Breast epithelium (tissue), 4 donors: ENCODE data around the gene GATAD2A. TPM values are rescaled to one million over a fixed set of nuclear protein-coding genes. Genes with fewer than 3 reads are reported as not detected.
A peak's percentile ranks its signal among the peaks of the same experiment; 100 is the strongest.

Experiments
- DNase-seq, 2 donors: peaks; one replicate each; pipeline ENCODE4 v3.0.0-alpha.2; 2019; ENCODE audit warnings: low spot score in 2 of 2
- H3K27ac ChIP-seq, 2 donors: fragments of 200-600 bp; sonication (generic) in 1 of 2; one replicate each; pipeline ENCODE4 v1.5.1; 2016 to 2019; ENCODE audit warnings: mild to moderate bottlenecking in 1 of 2
- H3K27me3 ChIP-seq, 2 donors: fragments of 200-600 bp; sonication (generic) in 1 of 2; one replicate each; pipeline versions ENCODE4 v1.5.1 to v1.6.0; 2017 to 2019; ENCODE audit warnings: control low read depth in 1 of 2, mild to moderate bottlenecking in 1 of 2
- H3K36me3 ChIP-seq: fragments of 200-600 bp; one replicate; pipeline ENCODE4 v1.5.1; 2019
- H3K4me1 ChIP-seq, 2 donors: fragments of 200-600 bp; sonication (generic); one replicate each; pipeline ENCODE4 v1.5.1; 2016 to 2019; ENCODE audit warnings: control low read depth in 1 of 2
- H3K4me3 ChIP-seq, 3 donors: fragments of 200-600 bp; sonication (generic); 1 replicate in 2 of 3; 2 replicates in 1 of 3; pipeline ENCODE4 v1.5.1; 2016 to 2019; ENCODE audit warnings: mild to moderate bottlenecking in 3 of 3, moderate library complexity in 2 of 3
- H3K9me3 ChIP-seq, 2 donors: fragments of 200-600 bp; sonication (generic) in 1 of 2; one replicate each; pipeline ENCODE4 v1.5.1; 2016 to 2019; ENCODE audit warnings: control low read depth in 1 of 2
- CTCF ChIP-seq, 3 donors: fragments of 450-650 bp; IDR thresholded peaks; one replicate each; pipeline ENCODE4 v1.5.1; 2016 to 2017; ENCODE audit warnings: antibody characterized with exemption in 3 of 3, mild to moderate bottlenecking in 3 of 3, moderate library complexity in 3 of 3
- POLR2A ChIP-seq: fragments of 450-650 bp; IDR thresholded peaks from one replicate; pipeline ENCODE4 v1.6.1; 2016; ENCODE audit warnings: antibody characterized with exemption, mild to moderate bottlenecking, moderate library complexity
- POLR2AphosphoS5 ChIP-seq, 3 donors: sonication (generic); formaldehyde crosslinking; IDR thresholded peaks; one replicate each; pipeline ENCODE4 v1.6.1; 2017; ENCODE audit warnings: antibody characterized with exemption in 3 of 3
- intact Hi-C: fragments of 100-400 bp; cut with DNase I; formaldehyde crosslinking; loops from one replicate; pipeline ENCODE4 v1.15.1; 2023; ENCODE audit warnings: low total_unique reads
- total RNA-seq, 3 donors: library from RNA; depleted of rRNA; stranded (reverse); fragments of >200 nt; gene quantifications; one replicate each; pipeline ENCODE4 v1.1.0, GENCODE V29; 2016

Gene GATAD2A
- total RNA-seq, 3 donors from 2014 or later: 29.1 to 38.7 (median 33.6) TPM

- intact Hi-C loops: no loop called here
- Histone ChIP-seq H3K27ac (no peak overlapping the region), H3K4me3 (no peak overlapping the region), H3K27me3 (no peaks in the 10 kb centered on the region), H3K36me3 (no peaks in the 10 kb centered on the region), H3K9me3 (peaks cover 0 to 5% of the 10 kb centered on the region in 2 donors), H3K4me1 (peaks cover 0 to 7% of the 10 kb centered on the region in 2 donors)
- TF ChIP-seq CTCF (IDR thresholded peaks at IDR 0.05) (no peak), POLR2A (no peak), POLR2AphosphoS5 (IDR thresholded peaks at IDR 0.05) (no peak)
- DNase-seq: no peak
Measured at GRCh38 chr19:19543640-19544039, 138.2 kb downstream of the GATAD2A start.

DNA sequence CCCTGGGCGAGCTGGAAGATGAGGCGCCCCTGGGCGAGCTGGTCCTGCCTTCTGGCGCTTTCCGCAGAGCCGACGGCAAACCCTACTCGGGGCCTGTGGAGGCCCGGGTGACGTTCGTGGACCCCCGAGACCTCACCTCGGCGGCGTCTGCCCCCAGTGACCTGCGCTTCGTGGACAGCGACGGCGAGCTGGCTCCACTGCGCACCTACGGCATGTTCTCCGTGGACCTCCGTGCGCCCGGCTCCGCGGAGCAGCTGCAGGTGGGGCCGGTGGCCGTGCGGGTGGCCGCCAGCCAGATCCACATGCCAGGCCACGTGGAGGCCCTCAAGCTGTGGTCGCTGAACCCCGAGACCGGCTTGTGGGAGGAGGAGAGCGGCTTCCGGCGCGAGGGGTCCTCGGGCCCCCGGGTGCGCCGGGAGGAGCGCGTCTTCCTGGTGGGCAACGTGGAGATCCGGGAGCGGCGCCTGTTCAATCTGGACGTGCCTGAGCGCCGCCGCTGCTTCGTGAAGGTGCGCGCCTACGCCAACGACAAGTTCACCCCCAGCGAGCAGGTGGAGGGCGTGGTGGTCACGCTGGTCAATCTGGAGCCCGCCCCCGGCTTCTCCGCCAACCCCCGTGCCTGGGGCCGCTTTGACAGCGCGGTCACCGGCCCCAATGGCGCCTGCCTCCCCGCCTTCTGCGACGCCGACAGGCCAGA is 138.9 kb downstream of the GATAD2A start:
- intact Hi-C loops: no loop called here
- Histone ChIP-seq H3K4me3 (no peak overlapping the region), H3K36me3 (no peaks in the 10 kb centered on the region), H3K27me3 (peaks cover 0 to 2% of the 10 kb centered on the region in 2 donors), H3K27ac (no peak overlapping the region), H3K9me3 (peaks cover 0 to 5% of the 10 kb centered on the region in 2 donors), H3K4me1 (peaks cover 0 to 7% of the 10 kb centered on the region in 2 donors)
- no peak for TF ChIP-seq POLR2A
- TF ChIP-seq POLR2AphosphoS5 (IDR thresholded peaks at IDR 0.05): no peak
- no peak for TF ChIP-seq CTCF (IDR thresholded peaks at IDR 0.05)
- DNase-seq: no peak

GRCh38 chr19:19544954-19545591 is 139.6 kb downstream of the GATAD2A start:
- peaks cover 0 to 7% of the 10 kb centered on the region in 2 donors for H3K4me1 ChIP-seq
- no peak overlapping the region for H3K27ac ChIP-seq
- no peak for DNase-seq
- no peaks in the 10 kb centered on the region for H3K36me3 ChIP-seq
- peaks cover 0 to 4% of the 10 kb centered on the region in 2 donors for H3K9me3 ChIP-seq
- no peak for TF ChIP-seq CTCF (IDR thresholded peaks at IDR 0.05)
- TF ChIP-seq POLR2AphosphoS5 (IDR thresholded peaks at IDR 0.05): no peak
- TF ChIP-seq POLR2A: no peak
- no peak overlapping the region for H3K4me3 ChIP-seq
- intact Hi-C loops: no loop called here
- peaks cover 0 to 3% of the 10 kb centered on the region in 2 donors for H3K27me3 ChIP-seq

DNA sequence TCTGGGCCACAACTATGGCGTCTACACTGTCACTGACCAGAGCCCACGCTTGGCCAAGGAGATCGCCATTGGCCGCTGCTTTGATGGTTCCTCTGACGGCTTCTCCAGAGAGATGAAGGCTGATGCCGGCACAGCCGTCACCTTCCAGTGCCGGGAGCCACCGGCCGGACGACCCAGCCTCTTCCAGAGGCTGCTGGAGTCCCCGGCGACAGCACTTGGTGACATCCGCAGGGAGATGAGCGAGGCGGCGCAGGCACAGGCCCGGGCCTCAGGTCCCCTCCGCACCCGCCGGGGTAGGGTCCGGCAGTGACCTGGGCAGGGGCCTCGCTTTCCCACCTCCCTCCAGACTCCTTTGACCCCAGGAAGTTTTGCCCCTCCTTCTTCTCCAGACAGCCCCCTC is 140.2 kb downstream of the GATAD2A start:
- intact Hi-C loops: no loop called here
- peaks cover 0 to 3% of the 10 kb centered on the region in 2 donors for H3K27me3 ChIP-seq
- H3K27ac ChIP-seq: no peak overlapping the region
- H3K9me3 ChIP-seq: no peaks in the 10 kb centered on the region
- H3K4me1 ChIP-seq: peaks cover 0 to 7% of the 10 kb centered on the region in 2 donors
- DNase-seq: no peak
- no peaks in the 10 kb centered on the region for H3K36me3 ChIP-seq
- TF ChIP-seq POLR2A (no peak), CTCF (IDR thresholded peaks at IDR 0.05) (no peak), POLR2AphosphoS5 (IDR thresholded peaks at IDR 0.05) (no peak)
- no peak overlapping the region for H3K4me3 ChIP-seq

DNA sequence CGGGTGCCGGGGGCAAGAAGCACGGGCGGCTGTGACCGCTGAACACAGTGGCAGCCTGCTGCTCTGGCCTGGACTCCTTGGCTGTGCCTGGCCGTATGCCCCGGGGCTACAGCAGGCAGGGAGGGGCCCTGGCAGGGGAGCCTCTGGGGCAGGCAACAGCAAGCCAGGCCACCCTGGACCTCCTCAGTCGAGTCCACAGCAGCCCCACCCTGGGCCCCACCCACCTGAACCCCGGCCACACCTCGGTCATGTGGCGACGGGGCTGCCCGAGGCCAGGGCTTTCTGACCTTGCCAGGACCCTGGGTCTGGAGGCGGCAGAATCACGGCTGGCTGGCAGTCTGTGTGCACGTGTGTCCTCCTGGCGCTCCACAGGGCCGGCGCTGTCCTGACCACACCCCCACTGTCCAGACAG is 141.3 kb downstream of the GATAD2A start:
- no peaks in the 10 kb centered on the region for H3K36me3 ChIP-seq
- H3K27ac ChIP-seq: no peak overlapping the region
- intact Hi-C loops: no loop called here
- no peaks in the 10 kb centered on the region for H3K4me1 ChIP-seq
- H3K27me3 ChIP-seq: peaks cover 0 to 3% of the 10 kb centered on the region in 2 donors
- H3K4me3 ChIP-seq: peak overlapping the region in 1 of 3 donors; percentile 39
- TF ChIP-seq CTCF (IDR thresholded peaks at IDR 0.05): no peak
- no peaks in the 10 kb centered on the region for H3K9me3 ChIP-seq
- no peak for DNase-seq
